Measurements from ENCODE around the gene UCP2.

The UCP2 gene

GRCh38 chr11:74015919-74016684, 33.5 kb upstream of the UCP2 start:
- TF ChIP-seq CTCF (conservative IDR thresholded peaks at IDR 0.05; ENCODE audit: low read depth, low read length): no peak
- H3K4me3 ChIP-seq (ENCODE audit: low read depth, low read length): no peak overlapping the region
- no peak for DNase-seq (ENCODE audit: low read depth)

DNA sequence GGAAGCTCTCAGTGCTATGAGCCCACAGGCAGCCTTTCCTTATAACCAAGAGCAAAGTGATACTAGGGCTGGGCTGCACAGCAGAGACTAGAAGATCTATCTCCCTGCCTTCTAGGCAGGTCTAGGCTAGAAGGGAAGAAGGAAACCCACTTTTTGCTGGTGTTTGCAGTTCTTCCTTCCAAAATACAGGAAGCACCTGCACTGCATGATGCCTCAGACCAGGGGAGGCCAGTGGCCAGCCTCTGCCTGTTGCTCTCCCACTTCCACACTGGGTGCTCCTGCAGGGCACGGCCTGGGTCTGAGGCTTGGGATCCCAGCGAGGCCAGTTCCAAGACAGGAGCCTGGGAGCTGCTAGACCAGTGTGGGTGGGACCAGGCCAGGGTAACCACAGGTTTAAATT, 32.2 kb upstream of the UCP2 start:
- TF ChIP-seq CTCF (conservative IDR thresholded peaks at IDR 0.05; ENCODE audit: low read depth, low read length): no peak
- no peak overlapping the region for H3K4me3 ChIP-seq (ENCODE audit: low read depth, low read length)
- no peak for DNase-seq (ENCODE audit: low read depth)

DNA sequence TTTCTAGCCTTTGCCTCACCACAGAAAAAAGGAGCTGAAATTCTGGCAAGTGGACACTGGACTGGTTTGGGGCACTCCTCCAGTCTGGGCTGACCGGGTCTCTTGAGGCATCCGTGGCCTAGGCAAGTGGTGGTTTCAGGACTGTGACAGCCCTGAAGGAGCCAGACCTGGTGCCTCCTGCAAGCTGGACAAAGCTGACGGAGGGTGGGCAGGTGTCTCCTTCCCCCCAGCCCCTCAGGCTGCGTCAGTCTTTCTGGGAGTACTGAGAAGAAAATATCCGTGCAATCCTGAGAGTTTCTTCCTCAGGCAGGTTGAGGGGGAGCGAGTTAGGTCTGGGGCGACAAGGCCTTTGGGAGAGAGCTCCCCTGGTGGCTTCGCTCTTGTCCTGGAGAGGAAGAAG, 30.5 kb upstream of the UCP2 start:
- no peak overlapping the region for H3K4me3 ChIP-seq (ENCODE audit: low read depth, low read length)
- TF ChIP-seq CTCF (conservative IDR thresholded peaks at IDR 0.05; ENCODE audit: low read depth, low read length): no peak
- no peak for DNase-seq (ENCODE audit: low read depth)

- DNase-seq (ENCODE audit: low read depth): no peak
- H3K4me3 ChIP-seq (ENCODE audit: low read depth, low read length): no peak overlapping the region
- TF ChIP-seq CTCF (conservative IDR thresholded peaks at IDR 0.05; ENCODE audit: low read depth, low read length): no peak
These were observed 29.6 kb upstream of the UCP2 start for GRCh38 chr11:74012074-74012809.

DNA sequence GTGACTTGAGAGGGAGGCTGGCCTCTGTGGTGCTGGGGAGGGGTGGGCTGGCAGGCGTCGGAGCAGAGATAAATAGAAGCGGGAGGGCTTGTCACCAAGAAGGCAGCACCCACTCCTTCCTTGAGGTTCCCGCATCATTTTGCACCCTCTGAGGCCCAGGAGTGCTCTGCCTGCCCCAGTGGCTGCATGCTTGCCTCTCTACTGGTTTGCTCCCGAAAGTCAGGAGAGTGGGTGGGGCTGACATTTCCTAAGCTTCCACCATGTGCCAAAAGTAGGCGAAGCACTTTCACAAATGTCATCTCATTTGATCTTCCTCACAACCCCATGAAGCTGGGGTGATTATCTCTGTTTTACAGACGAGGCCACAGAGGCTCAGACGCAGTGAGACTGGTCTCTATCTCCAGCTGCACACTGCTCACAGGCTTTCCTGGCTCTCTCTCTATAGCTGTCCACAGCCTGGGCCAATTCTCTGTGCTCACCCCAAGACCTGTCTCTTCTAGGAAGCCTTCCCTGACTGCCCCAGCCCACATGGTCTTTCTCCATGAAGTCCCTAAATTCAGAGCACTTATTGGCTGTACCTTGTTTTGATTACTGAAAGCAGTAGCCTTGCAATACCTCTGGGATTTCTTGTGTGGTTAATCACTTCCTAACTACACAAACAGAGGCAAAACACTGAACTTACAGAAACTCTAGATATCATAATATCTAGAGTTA, 28.9 kb upstream of the UCP2 start:
- TF ChIP-seq CTCF (conservative IDR thresholded peaks at IDR 0.05; ENCODE audit: low read depth, low read length): no peak
- no peak overlapping the region for H3K4me3 ChIP-seq (ENCODE audit: low read depth, low read length)
- peak; percentile 78 for DNase-seq (ENCODE audit: low read depth)

DNA sequence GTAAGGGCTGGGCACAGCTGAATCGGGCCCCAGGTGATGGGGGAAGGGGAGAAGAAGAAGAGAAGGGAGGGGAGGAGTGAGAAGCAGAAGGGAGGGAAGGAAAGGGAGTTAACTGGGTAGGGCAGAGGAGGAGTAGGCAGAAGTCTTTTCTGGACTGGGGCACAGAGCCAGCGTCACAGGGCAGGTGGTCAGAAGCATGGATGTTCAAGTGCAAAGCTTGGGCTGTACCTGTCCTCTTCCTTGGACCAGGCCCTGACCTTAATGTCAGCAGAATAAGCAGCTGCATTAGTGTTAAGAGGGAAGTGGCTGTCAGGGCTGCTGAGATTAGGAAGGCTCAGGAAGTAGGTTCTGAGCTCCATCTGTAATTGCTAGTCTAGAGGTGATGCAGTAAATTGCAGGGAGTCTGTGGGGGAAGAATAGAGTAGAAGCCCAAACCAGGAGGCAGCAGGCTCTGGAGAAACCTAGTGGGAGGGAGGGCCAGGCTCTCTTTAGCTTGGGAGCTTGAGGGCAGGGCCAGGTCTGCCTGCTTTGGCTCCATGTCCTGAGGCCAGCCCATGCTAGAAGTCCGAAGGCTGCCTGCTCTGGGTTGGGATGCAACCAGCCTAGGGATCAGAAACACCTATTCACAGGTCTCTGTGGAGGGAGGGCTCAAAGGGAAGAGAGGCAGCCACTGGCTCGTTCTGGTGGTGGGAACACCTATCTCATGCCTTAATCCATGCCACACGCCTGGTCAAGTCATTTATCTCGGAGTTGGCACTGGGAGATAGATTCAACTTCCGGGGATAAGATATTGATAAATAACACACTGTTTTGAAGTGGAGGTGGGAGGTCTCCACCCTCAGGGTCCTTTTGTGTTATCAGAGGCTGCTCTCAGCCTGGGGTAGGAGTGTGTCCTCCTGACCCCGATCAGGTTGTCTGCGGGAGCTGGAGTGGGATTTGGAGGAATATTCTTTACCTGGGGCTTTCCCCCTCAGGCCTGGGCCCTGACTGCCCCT, 28.0 kb upstream of the UCP2 start:
- H3K4me3 ChIP-seq (ENCODE audit: low read depth, low read length): no peak overlapping the region
- DNase-seq (ENCODE audit: low read depth): no peak
- no peak for TF ChIP-seq CTCF (conservative IDR thresholded peaks at IDR 0.05; ENCODE audit: low read depth, low read length)

Measured in choroid plexus epithelial cell (primary cell).